Measurements from ENCODE around the gene SSBP3.

SSBP3 gene

GRCh38 chr1:54328066-54328636 is 78.0 kb downstream of the SSBP3 start:
- TF ChIP-seq POLR2AphosphoS5 (IDR thresholded peaks at IDR 0.05; ENCODE audit: low read depth, low read length) (no peak), SIN3A (IDR thresholded peaks at IDR 0.05; ENCODE audit: borderline replicate concordance, insufficient read depth, low read length) (no peak), TAF1 (IDR thresholded peaks at IDR 0.05; ENCODE audit: borderline replicate concordance, insufficient read depth, low read length) (no peak), REST (IDR thresholded peaks at IDR 0.05; ENCODE audit: insufficient read depth in 1 of 2, low read depth in 2 of 2, low read length in 2 of 2) (no peak), FOXP2 (optimal IDR thresholded peaks at IDR 0.05; ENCODE audit: borderline replicate concordance, extremely low read depth, extremely low read length, insufficient read depth) (no peak)

- no peak for TF ChIP-seq TAF1 (IDR thresholded peaks at IDR 0.05; ENCODE audit: borderline replicate concordance, insufficient read depth, low read length)
- TF ChIP-seq SIN3A (IDR thresholded peaks at IDR 0.05; ENCODE audit: borderline replicate concordance, insufficient read depth, low read length): no peak
- TF ChIP-seq POLR2AphosphoS5 (IDR thresholded peaks at IDR 0.05; ENCODE audit: low read depth, low read length): no peak
Observed at GRCh38 chr1:54327386-54328065, 78.7 kb downstream of the SSBP3 start.

- TF ChIP-seq SIN3A (IDR thresholded peaks at IDR 0.05; ENCODE audit: borderline replicate concordance, insufficient read depth, low read length) (no peak), FOXP2 (optimal IDR thresholded peaks at IDR 0.05; ENCODE audit: borderline replicate concordance, extremely low read depth, extremely low read length, insufficient read depth) (no peak), TAF1 (IDR thresholded peaks at IDR 0.05; ENCODE audit: borderline replicate concordance, insufficient read depth, low read length) (no peak)
Observed at GRCh38 chr1:54326543-54327385, 79.4 kb downstream of the SSBP3 start.

GRCh38 chr1:54325703-54326461 is 80.3 kb downstream of the SSBP3 start:
- TF ChIP-seq REST (IDR thresholded peaks at IDR 0.05; ENCODE audit: insufficient read depth in 1 of 2, low read depth in 2 of 2, low read length in 2 of 2) (no peak), FOXP2 (optimal IDR thresholded peaks at IDR 0.05; ENCODE audit: borderline replicate concordance, extremely low read depth, extremely low read length, insufficient read depth) (no peak), TAF1 (IDR thresholded peaks at IDR 0.05; ENCODE audit: borderline replicate concordance, insufficient read depth, low read length) (no peak), SIN3A (IDR thresholded peaks at IDR 0.05; ENCODE audit: borderline replicate concordance, insufficient read depth, low read length) (no peak), POLR2AphosphoS5 (IDR thresholded peaks at IDR 0.05; ENCODE audit: low read depth, low read length) (no peak)

- TF ChIP-seq SIN3A (IDR thresholded peaks at IDR 0.05; ENCODE audit: borderline replicate concordance, insufficient read depth, low read length) (no peak), POLR2AphosphoS5 (IDR thresholded peaks at IDR 0.05; ENCODE audit: low read depth, low read length) (no peak), FOXP2 (optimal IDR thresholded peaks at IDR 0.05; ENCODE audit: borderline replicate concordance, extremely low read depth, extremely low read length, insufficient read depth) (no peak)
Observed at GRCh38 chr1:54325284-54325683, 80.9 kb downstream of the SSBP3 start.

- TF ChIP-seq REST (IDR thresholded peaks at IDR 0.05; ENCODE audit: insufficient read depth in 1 of 2, low read depth in 2 of 2, low read length in 2 of 2) (no peak), FOXP2 (optimal IDR thresholded peaks at IDR 0.05; ENCODE audit: borderline replicate concordance, extremely low read depth, extremely low read length, insufficient read depth) (no peak), POLR2AphosphoS5 (IDR thresholded peaks at IDR 0.05; ENCODE audit: low read depth, low read length) (no peak), SIN3A (IDR thresholded peaks at IDR 0.05; ENCODE audit: borderline replicate concordance, insufficient read depth, low read length) (no peak), TAF1 (IDR thresholded peaks at IDR 0.05; ENCODE audit: borderline replicate concordance, insufficient read depth, low read length) (no peak)
Observed at GRCh38 chr1:54324251-54325140, 81.7 kb downstream of the SSBP3 start.

Data from PFSK-1 (cell line).